ENCODE data around the gene CCDC190. TPM values are rescaled to one million over a fixed set of nuclear protein-coding genes. Genes with fewer than 3 reads are reported as not detected.

Gene CCDC190
- total and polyA plus RNA-seq, 2 of the 13 experiments (the other 11 are each of a cell fraction or from before 2014, with no cell fraction given) = not detected

DNA sequence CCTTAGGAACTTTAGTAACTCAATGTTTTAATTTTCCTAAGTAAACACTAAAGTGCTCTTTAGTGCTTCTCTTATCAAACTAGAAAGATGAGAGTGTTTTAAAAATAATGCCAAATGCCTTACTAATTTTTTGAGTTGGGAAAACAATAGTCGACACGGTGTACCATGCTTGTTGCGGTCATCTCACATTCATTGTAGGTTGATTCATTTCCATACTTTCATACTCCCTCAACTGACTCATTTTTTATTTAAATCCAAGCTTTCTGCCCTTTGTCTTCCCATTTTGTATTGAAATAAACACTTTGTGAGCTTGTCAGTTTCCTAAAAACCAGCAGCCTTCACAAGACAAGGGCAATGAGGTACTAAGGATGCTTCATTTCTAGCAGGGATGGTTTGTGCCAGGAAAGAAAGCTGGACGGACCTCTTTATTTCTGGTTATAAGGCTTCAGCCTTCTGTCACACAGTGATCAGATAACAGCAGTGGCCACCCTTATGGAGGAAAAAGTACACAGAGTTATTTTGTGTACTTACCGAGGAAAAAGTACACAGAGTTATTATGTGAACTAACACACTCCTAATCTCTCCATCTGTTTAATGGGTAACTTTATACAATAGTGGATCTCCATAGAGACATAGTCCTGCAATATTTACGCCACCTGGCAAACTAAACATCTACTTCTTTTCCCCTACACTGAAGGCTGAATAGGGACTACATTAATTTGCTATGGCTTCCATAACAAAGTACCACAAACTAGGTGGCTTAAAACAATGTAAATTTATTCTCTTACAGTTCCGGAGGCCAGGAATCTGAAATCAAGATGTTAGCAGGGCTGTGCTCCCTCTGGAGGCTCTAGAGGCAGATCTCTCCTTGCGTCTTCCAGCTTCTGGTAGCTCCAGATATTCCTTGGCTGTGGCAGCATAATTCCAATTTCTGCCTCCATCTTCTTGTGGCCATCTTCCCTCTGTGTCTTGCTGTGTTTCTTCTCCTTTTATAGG is 13.0 kb upstream of the CCDC190 start (continued):
- TF ChIP-seq, protein P1, sequence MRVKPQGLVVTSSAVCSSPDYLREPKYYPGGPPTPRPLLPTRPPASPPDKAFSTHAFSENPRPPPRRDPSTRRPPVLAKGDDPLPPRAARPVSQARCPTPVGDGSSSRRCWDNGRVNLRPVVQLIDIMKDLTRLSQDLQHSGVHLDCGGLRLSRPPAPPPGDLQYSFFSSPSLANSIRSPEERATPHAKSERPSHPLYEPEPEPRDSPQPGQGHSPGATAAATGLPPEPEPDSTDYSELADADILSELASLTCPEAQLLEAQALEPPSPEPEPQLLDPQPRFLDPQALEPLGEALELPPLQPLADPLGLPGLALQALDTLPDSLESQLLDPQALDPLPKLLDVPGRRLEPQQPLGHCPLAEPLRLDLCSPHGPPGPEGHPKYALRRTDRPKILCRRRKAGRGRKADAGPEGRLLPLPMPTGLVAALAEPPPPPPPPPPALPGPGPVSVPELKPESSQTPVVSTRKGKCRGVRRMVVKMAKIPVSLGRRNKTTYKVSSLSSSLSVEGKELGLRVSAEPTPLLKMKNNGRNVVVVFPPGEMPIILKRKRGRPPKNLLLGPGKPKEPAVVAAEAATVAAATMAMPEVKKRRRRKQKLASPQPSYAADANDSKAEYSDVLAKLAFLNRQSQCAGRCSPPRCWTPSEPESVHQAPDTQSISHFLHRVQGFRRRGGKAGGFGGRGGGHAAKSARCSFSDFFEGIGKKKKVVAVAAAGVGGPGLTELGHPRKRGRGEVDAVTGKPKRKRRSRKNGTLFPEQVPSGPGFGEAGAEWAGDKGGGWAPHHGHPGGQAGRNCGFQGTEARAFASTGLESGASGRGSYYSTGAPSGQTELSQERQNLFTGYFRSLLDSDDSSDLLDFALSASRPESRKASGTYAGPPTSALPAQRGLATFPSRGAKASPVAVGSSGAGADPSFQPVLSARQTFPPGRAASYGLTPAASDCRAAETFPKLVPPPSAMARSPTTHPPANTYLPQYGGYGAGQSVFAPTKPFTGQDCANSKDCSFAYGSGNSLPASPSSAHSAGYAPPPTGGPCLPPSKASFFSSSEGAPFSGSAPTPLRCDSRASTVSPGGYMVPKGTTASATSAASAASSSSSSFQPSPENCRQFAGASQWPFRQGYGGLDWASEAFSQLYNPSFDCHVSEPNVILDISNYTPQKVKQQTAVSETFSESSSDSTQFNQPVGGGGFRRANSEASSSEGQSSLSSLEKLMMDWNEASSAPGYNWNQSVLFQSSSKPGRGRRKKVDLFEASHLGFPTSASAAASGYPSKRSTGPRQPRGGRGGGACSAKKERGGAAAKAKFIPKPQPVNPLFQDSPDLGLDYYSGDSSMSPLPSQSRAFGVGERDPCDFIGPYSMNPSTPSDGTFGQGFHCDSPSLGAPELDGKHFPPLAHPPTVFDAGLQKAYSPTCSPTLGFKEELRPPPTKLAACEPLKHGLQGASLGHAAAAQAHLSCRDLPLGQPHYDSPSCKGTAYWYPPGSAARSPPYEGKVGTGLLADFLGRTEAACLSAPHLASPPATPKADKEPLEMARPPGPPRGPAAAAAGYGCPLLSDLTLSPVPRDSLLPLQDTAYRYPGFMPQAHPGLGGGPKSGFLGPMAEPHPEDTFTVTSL (CRISPR knock-in tag; IDR thresholded peaks at IDR 0.05; ENCODE audit: borderline replicate concordance) = peak; percentile 59; the same call in 1 of the 2 replicates
- TF ChIP-seq MIER3 (CRISPR knock-in tag; IDR thresholded peaks at IDR 0.05; ENCODE audit: borderline replicate concordance) (peak; percentile 18; the same call in 1 of the 2 replicates), BCL6 (CRISPR knock-in tag; IDR thresholded peaks at IDR 0.05) (peak; percentile 59), HMG20A (CRISPR knock-in tag; IDR thresholded peaks at IDR 0.05; ENCODE audit: borderline replicate concordance) (peak; percentile 73; the same call in 1 of the 2 replicates), HDAC1 (CRISPR knock-in tag; IDR thresholded peaks at IDR 0.05) (0 out of 2 replicates have a peak, but pooled peaks have one; percentile 26), ZMYM2 (CRISPR knock-in tag; IDR thresholded peaks at IDR 0.05) (peak; percentile 66; the same call in 1 of the 2 replicates), DMAP1 (CRISPR knock-in tag; IDR thresholded peaks at IDR 0.05) (no peak), JUND (CRISPR knock-in tag; IDR thresholded peaks at IDR 0.05) (no peak), FOXP1 (IDR thresholded peaks at IDR 0.05) (no peak), FOXP1 (CRISPR knock-in tag; IDR thresholded peaks at IDR 0.05) (peak; percentile 76), CREB1 (IDR thresholded peaks at IDR 0.05) (no peak), CREB1 (CRISPR knock-in tag; IDR thresholded peaks at IDR 0.05) (0 out of 2 replicates have a peak, but pooled peaks have one; percentile 28), ZNF629 (CRISPR knock-in tag; conservative IDR thresholded peaks at IDR 0.05) (peak; percentile 83), SOX6 (IDR thresholded peaks at IDR 0.05) (no peak), SOX6 (CRISPR knock-in tag; IDR thresholded peaks at IDR 0.05) (peak; percentile 87), ATF4 (CRISPR knock-in tag; IDR thresholded peaks at IDR 0.05) (0 out of 4 replicates have a peak, but pooled peaks of 1 of the 2 experiments have one; percentile 31), RARA (CRISPR knock-in tag; IDR thresholded peaks at IDR 0.05) (peak; percentile 52; the same call in 1 of the 2 replicates), TBL1XR1 (IDR thresholded peaks at IDR 0.05; ENCODE audit: borderline replicate concordance, low read length, partially characterized antibody) (peak; percentile 41)
- TF ChIP-seq, protein P2, sequence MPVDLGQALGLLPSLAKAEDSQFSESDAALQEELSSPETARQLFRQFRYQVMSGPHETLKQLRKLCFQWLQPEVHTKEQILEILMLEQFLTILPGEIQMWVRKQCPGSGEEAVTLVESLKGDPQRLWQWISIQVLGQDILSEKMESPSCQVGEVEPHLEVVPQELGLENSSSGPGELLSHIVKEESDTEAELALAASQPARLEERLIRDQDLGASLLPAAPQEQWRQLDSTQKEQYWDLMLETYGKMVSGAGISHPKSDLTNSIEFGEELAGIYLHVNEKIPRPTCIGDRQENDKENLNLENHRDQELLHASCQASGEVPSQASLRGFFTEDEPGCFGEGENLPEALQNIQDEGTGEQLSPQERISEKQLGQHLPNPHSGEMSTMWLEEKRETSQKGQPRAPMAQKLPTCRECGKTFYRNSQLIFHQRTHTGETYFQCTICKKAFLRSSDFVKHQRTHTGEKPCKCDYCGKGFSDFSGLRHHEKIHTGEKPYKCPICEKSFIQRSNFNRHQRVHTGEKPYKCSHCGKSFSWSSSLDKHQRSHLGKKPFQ (CRISPR knock-in tag; IDR thresholded peaks at IDR 0.05; ENCODE audit: insufficient replicate concordance) = no peak
